Measurements from ENCODE around the gene HNRNPF.

GRCh38 chr10:43458227-43458626 lies 49.2 kb upstream of the HNRNPF start:
- TF ChIP-seq, protein P1, sequence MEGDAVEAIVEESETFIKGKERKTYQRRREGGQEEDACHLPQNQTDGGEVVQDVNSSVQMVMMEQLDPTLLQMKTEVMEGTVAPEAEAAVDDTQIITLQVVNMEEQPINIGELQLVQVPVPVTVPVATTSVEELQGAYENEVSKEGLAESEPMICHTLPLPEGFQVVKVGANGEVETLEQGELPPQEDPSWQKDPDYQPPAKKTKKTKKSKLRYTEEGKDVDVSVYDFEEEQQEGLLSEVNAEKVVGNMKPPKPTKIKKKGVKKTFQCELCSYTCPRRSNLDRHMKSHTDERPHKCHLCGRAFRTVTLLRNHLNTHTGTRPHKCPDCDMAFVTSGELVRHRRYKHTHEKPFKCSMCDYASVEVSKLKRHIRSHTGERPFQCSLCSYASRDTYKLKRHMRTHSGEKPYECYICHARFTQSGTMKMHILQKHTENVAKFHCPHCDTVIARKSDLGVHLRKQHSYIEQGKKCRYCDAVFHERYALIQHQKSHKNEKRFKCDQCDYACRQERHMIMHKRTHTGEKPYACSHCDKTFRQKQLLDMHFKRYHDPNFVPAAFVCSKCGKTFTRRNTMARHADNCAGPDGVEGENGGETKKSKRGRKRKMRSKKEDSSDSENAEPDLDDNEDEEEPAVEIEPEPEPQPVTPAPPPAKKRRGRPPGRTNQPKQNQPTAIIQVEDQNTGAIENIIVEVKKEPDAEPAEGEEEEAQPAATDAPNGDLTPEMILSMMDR (IDR thresholded peaks at IDR 0.05) = no peak
- TF ChIP-seq POLR2AphosphoS5 (IDR thresholded peaks at IDR 0.05; ENCODE audit: insufficient read depth in 1 of 2, low read depth in 1 of 2) = no peak

All from vagina (tissue), 2 donors.